KMS-11 (cell line): Measurements from ENCODE around the gene TAS2R30.
A peak's percentile ranks its signal among the peaks of the same experiment; 100 is the strongest.

Experiments
- H2AFZ ChIP-seq: fragments of 200-600 bp; sonication (generic); 2 replicates; pipeline ENCODE4 v1.6.1; 2016; ENCODE audit warnings: antibody characterized with exemption, mixed run types, low read depth
- H3K27ac ChIP-seq: fragments of 200-600 bp; sonication (generic); 2 replicates; pipeline ENCODE4 v1.6.1; 2016; ENCODE audit warnings: mild to moderate bottlenecking, mixed run types
- H3K27me3 ChIP-seq: fragments of 200-600 bp; sonication (generic); 2 replicates; pipeline ENCODE4 v1.6.1; 2017; ENCODE audit warnings: mild to moderate bottlenecking, low read depth, mixed run types, moderate library complexity; ENCODE audit not compliant: insufficient read depth
- H3K36me3 ChIP-seq: fragments of 200-600 bp; sonication (generic); 2 replicates; pipeline ENCODE4 v1.6.1; 2017; ENCODE audit warnings: mild to moderate bottlenecking, mixed run types; ENCODE audit not compliant: insufficient read depth
- H3K4me1 ChIP-seq: fragments of 200-600 bp; sonication (generic); 2 replicates; pipeline ENCODE4 v1.6.1; 2016; ENCODE audit warnings: mild to moderate bottlenecking, low read depth, mixed run types; ENCODE audit not compliant: poor library complexity, severe bottlenecking
- H3K4me2 ChIP-seq: fragments of 200-600 bp; sonication (generic); 2 replicates; pipeline ENCODE4 v1.7.0; 2016; ENCODE audit warnings: mild to moderate bottlenecking, mixed run types
- H3K4me3 ChIP-seq: fragments of 200-600 bp; sonication (generic); IDR thresholded peaks from 2 replicates; pipeline ENCODE4 v1.6.1; 2017; ENCODE audit warnings: low read depth, low read length, mixed read lengths; ENCODE audit not compliant: insufficient read depth
- H3K79me2 ChIP-seq: fragments of 200-600 bp; sonication (generic); 2 replicates; pipeline ENCODE4 v1.6.1; 2016; ENCODE audit warnings: low read depth, mixed run types; ENCODE audit not compliant: insufficient read depth
- H3K9ac ChIP-seq: fragments of 200-600 bp; sonication (generic); 2 replicates; pipeline ENCODE4 v1.6.1; 2016; ENCODE audit warnings: mild to moderate bottlenecking, mixed run types
- H4K20me1 ChIP-seq: fragments of 200-600 bp; sonication (generic); 2 replicates; pipeline ENCODE4 v1.6.1; 2016; ENCODE audit warnings: mild to moderate bottlenecking, mixed run types; ENCODE audit not compliant: insufficient read depth
- CTCF ChIP-seq: fragments of 200-600 bp; sonication (generic); conservative IDR thresholded peaks from 2 replicates; pipeline ENCODE4 v1.6.1; 2017; ENCODE audit warnings: low read depth, mild to moderate bottlenecking, antibody characterized with exemption, low read length, moderate library complexity, mixed read lengths

The TAS2R30 gene

GRCh38 chr12:11174022-11174421 lies 39.6 kb upstream of the TAS2R30 start:
- TF ChIP-seq CTCF: no peak
- Histone ChIP-seq H3K36me3 (no peaks in the 10 kb centered on the region), H3K4me2 (no peak overlapping the region), H3K4me1 (peaks cover 13% of the 10 kb centered on the region), H3K27ac (no peak overlapping the region), H3K27me3 (no peaks in the 10 kb centered on the region), H3K79me2 (peaks cover 47% of the 10 kb centered on the region), H2AFZ (no peak overlapping the region), H3K9ac (no peak overlapping the region), H3K4me3 (no peak overlapping the region), H4K20me1 (peaks cover 3% of the 10 kb centered on the region; the same call in 1 of the 2 replicates)

GRCh38 chr12:11171969-11172675 lies 37.7 kb upstream of the TAS2R30 start:
- Histone ChIP-seq H3K79me2 (peaks cover 61% of the 10 kb centered on the region), H3K4me2 (peak overlapping the region; percentile 86), H4K20me1 (peaks cover 3% of the 10 kb centered on the region; the same call in 1 of the 2 replicates), H2AFZ (peak overlapping the region; percentile 64), H3K4me3 (peak overlapping the region; percentile 27), H3K9ac (peak overlapping the region; percentile 60), H3K36me3 (no peaks in the 10 kb centered on the region), H3K27ac (peak overlapping the region; percentile 82), H3K4me1 (peaks cover 13% of the 10 kb centered on the region), H3K27me3 (no peaks in the 10 kb centered on the region)
- TF ChIP-seq CTCF: no peak

GRCh38 chr12:11171145-11171968 lies 36.9 kb upstream of the TAS2R30 start, which contains the start of gene SMIM10L1:
SMIM10L1 (plus strand) TSS chr12:11171194; CDS start chr12:11171357, 163 bp downstream.
- no peak for TF ChIP-seq CTCF
- Histone ChIP-seq H3K27ac (peak within 1 kb of the TSS; percentile 82), H3K27me3 (no peaks in the 10 kb centered on the region), H3K4me1 (peaks cover 13% of the 10 kb centered on the region), H2AFZ (peak within 1 kb of the TSS; percentile 64), H3K4me3 (peak within 1 kb of the TSS; percentile 27), H3K79me2 (peaks cover 66% of the 10 kb centered on the region), H3K36me3 (no peaks in the 10 kb centered on the region), H3K9ac (peak within 1 kb of the TSS; percentile 60), H4K20me1 (peaks cover 3% of the 10 kb centered on the region; the same call in 1 of the 2 replicates), H3K4me2 (peak within 1 kb of the TSS; percentile 91)

- TF ChIP-seq CTCF: no peak
- Histone ChIP-seq H3K27me3 (no peaks in the 10 kb centered on the region), H3K36me3 (no peaks in the 10 kb centered on the region; the same call in 1 of the 2 replicates)
These were observed 36.3 kb upstream of the TAS2R30 start for GRCh38 chr12:11170810-11171144.

More at GRCh38 chr12:11170810-11171144, 36.3 kb upstream of the TAS2R30 start:
- H2AFZ ChIP-seq: peak overlapping the region; percentile 64; the same call in 1 of the 2 replicates
- H3K4me1 ChIP-seq: peaks cover 13% of the 10 kb centered on the region
- H4K20me1 ChIP-seq: peaks cover 3% of the 10 kb centered on the region; the same call in 1 of the 2 replicates
- peak overlapping the region; percentile 91 for H3K4me2 ChIP-seq
- peak overlapping the region; percentile 60 for H3K9ac ChIP-seq
- no peak overlapping the region for H3K4me3 ChIP-seq
- H3K27ac ChIP-seq: peak overlapping the region; percentile 82
- peaks cover 71% of the 10 kb centered on the region for H3K79me2 ChIP-seq
